Omental fat pad (tissue), 4 donors: ENCODE data around the gene FAM13A. TPM values are rescaled to one million over a fixed set of nuclear protein-coding genes. Genes with fewer than 3 reads are reported as not detected.

Experiments used
- ATAC-seq: fragments of 150-250 bp; one replicate; pipeline ENCODE4 v1.9.1; 2016; ENCODE audit warnings: mild to moderate bottlenecking, moderate library complexity; ENCODE audit not compliant: low FRiP score
- DNase-seq: peaks from one replicate; pipeline ENCODE4 v3.0.0-alpha.2; 2019; ENCODE audit warnings: low spot score
- CTCF ChIP-seq, 3 donors: fragments of 450-650 bp; IDR thresholded peaks; one replicate each; pipeline ENCODE4 v1.5.1; 2016 to 2017; ENCODE audit warnings: antibody characterized with exemption in 3 of 3, mild to moderate bottlenecking in 3 of 3, moderate library complexity in 2 of 3
- total RNA-seq, 4 donors: library from RNA; depleted of rRNA; stranded (reverse); fragments of >200 nt; gene quantifications; one replicate each; pipeline ENCODE4 v1.1.0, GENCODE V29; 2016

FAM13A gene
- total RNA-seq, 4 donors from 2014 or later, result 48.5 to 84.2 (median 51.2) TPM

GRCh38 chr4:88971536-88971935 is 85.4 kb downstream of the FAM13A start:
- DNase-seq (no peak), ATAC-seq (no peak)
- TF ChIP-seq CTCF (IDR thresholded peaks at IDR 0.05), result no peak

GRCh38 chr4:88969746-88970145 is 87.2 kb downstream of the FAM13A start:
- DNase-seq (no peak), ATAC-seq (no peak)
- no peak for TF ChIP-seq CTCF (IDR thresholded peaks at IDR 0.05)

- no peak for ATAC-seq
- TF ChIP-seq CTCF (IDR thresholded peaks at IDR 0.05), result no peak
- DNase-seq, result no peak
Measured at GRCh38 chr4:88969271-88969670, 87.7 kb downstream of the FAM13A start.

GRCh38 chr4:88967883-88968331 is 89.1 kb downstream of the FAM13A start:
- TF ChIP-seq CTCF (IDR thresholded peaks at IDR 0.05), result no peak
- DNase-seq (no peak), ATAC-seq (no peak)

GRCh38 chr4:88965053-88965452 is 91.9 kb downstream of the FAM13A start:
- ATAC-seq, result no peak
- no peak for TF ChIP-seq CTCF (IDR thresholded peaks at IDR 0.05)
- no peak for DNase-seq

- DNase-seq, result no peak
- ATAC-seq, result no peak
- no peak for TF ChIP-seq CTCF (IDR thresholded peaks at IDR 0.05)
Measured at GRCh38 chr4:88964450-88964849, 92.5 kb downstream of the FAM13A start.

- ATAC-seq, result no peak
- no peak for DNase-seq
- no peak for TF ChIP-seq CTCF (IDR thresholded peaks at IDR 0.05)
Measured at GRCh38 chr4:88963817-88964216, 93.2 kb downstream of the FAM13A start.
